A549 (cell line): ENCODE measurements around the gene CDAN1. TPM values are rescaled to one million over a fixed set of nuclear protein-coding genes. Genes with fewer than 3 reads are reported as not detected.

Experiments used
- ATAC-seq, 2 experiments: fragments of 200-7000 bp in 1 of 2; fragments of >200 bp in 1 of 2; cut with Nextera tagmentation in 1 of 2; cut with Tn5 transposase in 1 of 2; 3 replicates each; pipeline versions ENCODE4 v1.8.0 to v1.9.1; 2018 to 2020; ENCODE audit warnings: mild to moderate bottlenecking in 1 of 2, moderate library complexity in 1 of 2
- CTCF ChIA-PET: fragments of 300-600 bp; sonication (Branson Sonifier 250); formaldehyde crosslinking; extraction: SDS; loops from one replicate; lab custom pipeline; 2021; ENCODE audit warnings: antibody characterized with exemption, inconsistent platforms; lab: Yijun Ruan, JAX
- POLR2A ChIA-PET: fragments of 350-600 bp; formaldehyde crosslinking; extraction: SDS; loops from one replicate; lab custom pipeline; 2021; ENCODE audit warnings: antibody characterized with exemption, inconsistent platforms; lab: Yijun Ruan, JAX
- DNase-seq, 2 experiments: peaks; one replicate each; pipeline versions ENCODE4 v3.0.0 to v3.0.0-alpha.2; 2011 to 2016; ENCODE audit warnings: low read depth in 1 of 2, low spot score in 1 of 2
- FAIRE-seq: peaks from 2 replicates; lab custom pipeline; 2011; peaks lifted over from hg19 to GRCh38; lab: Jason Lieb, UNC
- H3K27ac ChIP-seq, 2 experiments: fragments of >200 bp; sonication (Bioruptor Twin); formaldehyde crosslinking; 3 replicates each; pipeline ENCODE4 v1.5.1; 2016 to 2017
- H3K4me1 ChIP-seq: fragments of >200 bp; sonication (Bioruptor Twin); formaldehyde crosslinking; 3 replicates; pipeline ENCODE4 v1.6.1; 2016
- H3K4me2 ChIP-seq: fragments of >200 bp; sonication (Bioruptor Twin); formaldehyde crosslinking; 3 replicates; pipeline ENCODE4 v1.6.1; 2016
- H3K4me3 ChIP-seq: fragments of >200 bp; sonication (Bioruptor Twin); formaldehyde crosslinking; 3 replicates; pipeline ENCODE4 v1.5.1; 2016
- H3K9me3 ChIP-seq: fragments of >200 bp; sonication (Bioruptor Twin); formaldehyde crosslinking; 3 replicates; pipeline ENCODE4 v1.6.1; 2016
- CBX8 ChIP-seq: fragments of 200-600 bp; sonication (generic); IDR thresholded peaks from 2 replicates; pipeline ENCODE4 v1.6.1; 2016
- CHD2 ChIP-seq: fragments of 150-350 bp; IDR thresholded peaks from 2 replicates; pipeline ENCODE4 v1.6.1; 2014; ENCODE audit warnings: low read length; ENCODE audit not compliant: partially characterized antibody
- CHD4 ChIP-seq: fragments of 200-600 bp; sonication (generic); IDR thresholded peaks from 2 replicates; pipeline ENCODE4 v1.6.1; 2016; ENCODE audit warnings: antibody characterized with exemption, mild to moderate bottlenecking, borderline replicate concordance
- CTCF ChIP-seq: fragments of >200 bp; sonication (Bioruptor Twin); formaldehyde crosslinking; IDR thresholded peaks from 3 replicates; pipeline ENCODE4 v1.5.1; 2016
- EHF ChIP-seq: fragments of 250-450 bp; sonication (Bioruptor Pico); IDR thresholded peaks from 2 replicates; pipeline ENCODE4 v1.5.0; 2020; ENCODE audit warnings: mild to moderate bottlenecking
- ESRRA ChIP-seq: fragments of 150-350 bp; IDR thresholded peaks from 2 replicates; pipeline ENCODE4 v1.6.1; 2014; ENCODE audit warnings: mild to moderate bottlenecking, low read length, borderline replicate concordance
- FOSL2 ChIP-seq, 2 experiments: fragments of 450-650 bp in 1 of 2; fragments of >200 bp in 1 of 2; sonication (Bioruptor Twin) in 1 of 2; formaldehyde crosslinking; IDR thresholded peaks; 2 replicates each; pipeline versions ENCODE4 v1.5.0 to v1.6.1; 2016 to 2020; ENCODE audit warnings: mild to moderate bottlenecking in 1 of 2, moderate library complexity in 1 of 2
- HDAC2 ChIP-seq: fragments of 200-600 bp; sonication (generic); IDR thresholded peaks from 2 replicates; pipeline ENCODE4 v1.6.1; 2016
- HOXA7 ChIP-seq: fragments of 250-450 bp; sonication (Bioruptor Pico); IDR thresholded peaks from 2 replicates; pipeline ENCODE4 v1.5.0; 2020; ENCODE audit warnings: mild to moderate bottlenecking, moderate library complexity
- HOXB5 ChIP-seq: fragments of 250-450 bp; sonication (Bioruptor Pico); IDR thresholded peaks from 2 replicates; pipeline ENCODE4 v1.5.0; 2020; ENCODE audit warnings: mild to moderate bottlenecking, moderate library complexity
- JUN ChIP-seq, 2 experiments: fragments of >200 bp; sonication (Bioruptor Twin); formaldehyde crosslinking; IDR thresholded peaks; 2 replicates in 1 of 2; 3 replicates in 1 of 2; pipeline ENCODE4 v1.6.1; 2016 to 2017
- MAZ ChIP-seq: fragments of 150-350 bp; IDR thresholded peaks from 2 replicates; pipeline ENCODE4 v1.6.1; 2014; ENCODE audit warnings: antibody characterized with exemption, low read depth, low read length, borderline replicate concordance
- NFE2L2 ChIP-seq: fragments of 150-350 bp; conservative IDR thresholded peaks from 2 replicates; pipeline ENCODE4 v1.6.1; 2014; ENCODE audit warnings: low read length
- NPAS2 ChIP-seq: fragments of 250-450 bp; sonication (Bioruptor Pico); IDR thresholded peaks from 2 replicates; pipeline ENCODE4 v1.8.0; 2022; ENCODE audit warnings: mild to moderate bottlenecking, moderate library complexity, borderline replicate concordance
- NR3C1 ChIP-seq: fragments of >200 bp; sonication (Bioruptor Twin); formaldehyde crosslinking; IDR thresholded peaks from 3 replicates; pipeline ENCODE4 v1.6.1; 2017
- PHF8 ChIP-seq: fragments of 200-600 bp; sonication (generic); IDR thresholded peaks from 2 replicates; pipeline ENCODE4 v1.6.1; 2016; ENCODE audit warnings: low read depth, mild to moderate bottlenecking, antibody characterized with exemption, moderate library complexity, borderline replicate concordance
- POLR2A ChIP-seq: IDR thresholded peaks from 2 replicates; pipeline ENCODE4 v1.6.1; 2012; ENCODE audit warnings: mild to moderate bottlenecking, low read length
- RAD21 ChIP-seq, 2 experiments: fragments of >200 bp in 1 of 2; sonication (Bioruptor Twin) in 1 of 2; formaldehyde crosslinking in 1 of 2; IDR thresholded peaks in 1 of 2; conservative IDR thresholded peaks in 1 of 2; 2 replicates in 1 of 2; 3 replicates in 1 of 2; pipeline ENCODE4 v1.6.1; 2012 to 2018; ENCODE audit warnings: inconsistent platforms in 1 of 2
- RARB ChIP-seq: fragments of 250-450 bp; sonication (Bioruptor Pico); IDR thresholded peaks from 2 replicates; pipeline ENCODE4 v1.8.0; 2021; ENCODE audit warnings: mild to moderate bottlenecking, moderate library complexity
- RCOR1 ChIP-seq: fragments of 150-350 bp; IDR thresholded peaks from 2 replicates; pipeline ENCODE4 v1.6.1; 2014; ENCODE audit warnings: antibody characterized with exemption, low read length, low read depth
- RFX5 ChIP-seq: fragments of 450-650 bp; IDR thresholded peaks from 2 replicates; pipeline ENCODE4 v1.7.1; 2014; ENCODE audit warnings: antibody characterized with exemption, mild to moderate bottlenecking, moderate library complexity
- SREBF2 ChIP-seq: fragments of 450-650 bp; IDR thresholded peaks from 2 replicates; pipeline ENCODE4 v1.6.1; 2014; ENCODE audit warnings: mild to moderate bottlenecking, moderate library complexity
- TFCP2L1 ChIP-seq: fragments of 250-450 bp; sonication (Bioruptor Pico); IDR thresholded peaks from 2 replicates; pipeline ENCODE4 v1.5.0; 2021; ENCODE audit warnings: mild to moderate bottlenecking
- TP53 ChIP-seq: fragments of 250-450 bp; sonication (Bioruptor Pico); IDR thresholded peaks from 2 replicates; pipeline ENCODE4 v1.5.0; 2021; ENCODE audit warnings: mild to moderate bottlenecking, moderate library complexity
- WGBS: methylation state at CpG from one replicate; pipeline ENCODE4 v1.1.6; 2017; ENCODE audit errors: missing lambda C conversion rate; 5-methylcytosine and 5-hydroxymethylcytosine counted together
- polyA plus RNA-seq, 4 experiments: library from polyadenylated mRNA; depleted of rRNA in 3 of 4; stranded (reverse); fragments of >200 nt; fragmentation: RNase III in 1 of 4; extraction: RNeasy Plus Mini Kit Qiagen cat#74134 plus additional on column Dnase treatment in 1 of 4; gene quantifications; 2 replicates in 3 of 4; 3 replicates in 1 of 4; pipeline ENCODE4 v1.2.3, GENCODE V29; 2011 to 2017
- TF ChIP-seq, protein P1 (sequence below): IDR thresholded peaks from 2 replicates; pipeline ENCODE4 v1.6.1; 2012; ENCODE audit warnings: low read depth, borderline replicate concordance

Gene CDAN1
- polyA plus RNA-seq, 2 of the 4 experiments (the other 2 are of a cell fraction), result 2.9 to 6.9 TPM

GRCh38 chr15:42734076-42734672 is 2.8 kb downstream of the CDAN1 start:
- no peak overlapping the region for H3K4me2 ChIP-seq
- DNase-seq, result no peak
- no peak for ATAC-seq
- H3K4me1 ChIP-seq, result peaks cover 10% of the 10 kb centered on the region
- no peak overlapping the region for H3K4me3 ChIP-seq
- FAIRE-seq, result no peak
- TF ChIP-seq ESRRA (no peak), RFX5 (no peak), RARB (no peak), PHF8 (no peak), TFCP2L1 (no peak)
- TF ChIP-seq, all 56 proteins: peak for 0
- no peak overlapping the region for H3K27ac ChIP-seq
- H3K9me3 ChIP-seq, result no peaks in the 10 kb centered on the region
- 100% methylated on average over 5 of the region's 6 CpGs for WGBS
- POLR2A ChIA-PET, result no interaction called here
- CTCF ChIA-PET, result interaction anchor here (1.1 to 3.0 kb wide), 4 partner anchors 11 to 552 kb away, joined by 4 to 10 read pairs (median 6); no protein-coding TSS in a partner anchor

DNA sequence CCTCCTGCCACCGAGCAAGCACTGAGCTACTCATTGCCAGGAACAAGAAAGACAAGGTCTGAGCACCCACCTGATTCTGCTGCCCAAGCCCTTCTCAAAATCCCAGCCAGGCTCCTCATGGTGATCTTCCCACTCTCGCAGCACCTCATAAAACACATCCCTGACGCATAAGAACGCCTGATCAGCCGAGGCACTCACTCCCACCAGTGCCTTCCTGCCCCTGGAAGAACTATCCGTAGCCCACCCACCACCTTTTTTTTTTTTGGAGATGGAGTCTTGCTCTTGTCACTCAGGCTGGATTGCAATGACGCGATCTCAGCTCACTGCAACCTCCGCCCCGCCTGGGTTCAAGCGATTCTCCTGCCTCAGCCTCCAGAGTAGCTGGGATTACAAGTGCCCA is 3.9 kb downstream of the CDAN1 start:
- DNase-seq, result no peak
- FAIRE-seq, result no peak
- H3K9me3 ChIP-seq, result no peaks in the 10 kb centered on the region
- CTCF ChIA-PET, result interaction anchor here (0.6 to 3.0 kb wide), 5 partner anchors 10 to 553 kb away, joined by 3 to 10 read pairs (median 6); no protein-coding TSS in a partner anchor
- POLR2A ChIA-PET, result no interaction called here
- no peak overlapping the region for H3K27ac ChIP-seq
- no peak overlapping the region for H3K4me2 ChIP-seq
- H3K4me3 ChIP-seq, result no peak overlapping the region
- TF ChIP-seq HDAC2, result no peak
- TF ChIP-seq SREBF2, result no peak
- TF ChIP-seq NPAS2 (CRISPR knock-in tag), result no peak
- TF ChIP-seq TP53 (CRISPR knock-in tag), result no peak
- TF ChIP-seq NFE2L2, result no peak
- TF ChIP-seq HOXA7 (CRISPR knock-in tag), result no peak
- TF ChIP-seq RFX5, result no peak
- 97% methylated on average over 11 of the region's 11 CpGs for WGBS
- peaks cover 10% of the 10 kb centered on the region for H3K4me1 ChIP-seq
- no peak for ATAC-seq

GRCh38 chr15:42732095-42732827 is 4.7 kb downstream of the CDAN1 start:
- 81% methylated on average over 13 of the region's 15 CpGs for WGBS
- TF ChIP-seq RFX5 (no peak), RAD21 (conservative IDR thresholded peaks at IDR 0.05 in 1 of 2, IDR thresholded peaks at IDR 0.05 in 1 of 2) (no peak), HOXB5 (CRISPR knock-in tag) (no peak), CTCF (no peak), EHF (CRISPR knock-in tag) (no peak), RCOR1 (no peak), PHF8 (no peak), MAZ (no peak), JUN (IDR thresholded peaks at IDR 0.05) (no peak), ESRRA (no peak), CBX8 (no peak), FOSL2 (IDR thresholded peaks at IDR 0.05) (no peak), FOSL2 (CRISPR knock-in tag; IDR thresholded peaks at IDR 0.05) (no peak), CHD4 (no peak), HDAC2 (no peak), NR3C1 (no peak), CHD2 (no peak), POLR2A (no peak)
- TF ChIP-seq, protein P1, sequence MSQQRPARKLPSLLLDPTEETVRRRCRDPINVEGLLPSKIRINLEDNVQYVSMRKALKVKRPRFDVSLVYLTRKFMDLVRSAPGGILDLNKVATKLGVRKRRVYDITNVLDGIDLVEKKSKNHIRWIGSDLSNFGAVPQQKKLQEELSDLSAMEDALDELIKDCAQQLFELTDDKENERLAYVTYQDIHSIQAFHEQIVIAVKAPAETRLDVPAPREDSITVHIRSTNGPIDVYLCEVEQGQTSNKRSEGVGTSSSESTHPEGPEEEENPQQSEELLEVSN, result no peak
- FAIRE-seq (no peak), ATAC-seq (no peak), DNase-seq (no peak)
- Histone ChIP-seq H3K27ac (no peak overlapping the region), H3K4me1 (peaks cover 7% of the 10 kb centered on the region; the same call in 2 of the 3 replicates), H3K9me3 (no peaks in the 10 kb centered on the region), H3K4me3 (no peak overlapping the region), H3K4me2 (no peak overlapping the region)
- POLR2A ChIA-PET, result no interaction called here
- CTCF ChIA-PET, result interaction anchor here (2.2 to 3.0 kb wide), 2 partner anchors 9 to 28 kb away, joined by 7 to 10 read pairs; no protein-coding TSS in a partner anchor
